ENCODE measurements around the gene KCNH1. TPM values are rescaled to one million over a fixed set of nuclear protein-coding genes. Genes with fewer than 3 reads are reported as not detected.

KCNH1 gene
- total RNA-seq, 1 experiment from 2014 or later: not detected

DNA sequence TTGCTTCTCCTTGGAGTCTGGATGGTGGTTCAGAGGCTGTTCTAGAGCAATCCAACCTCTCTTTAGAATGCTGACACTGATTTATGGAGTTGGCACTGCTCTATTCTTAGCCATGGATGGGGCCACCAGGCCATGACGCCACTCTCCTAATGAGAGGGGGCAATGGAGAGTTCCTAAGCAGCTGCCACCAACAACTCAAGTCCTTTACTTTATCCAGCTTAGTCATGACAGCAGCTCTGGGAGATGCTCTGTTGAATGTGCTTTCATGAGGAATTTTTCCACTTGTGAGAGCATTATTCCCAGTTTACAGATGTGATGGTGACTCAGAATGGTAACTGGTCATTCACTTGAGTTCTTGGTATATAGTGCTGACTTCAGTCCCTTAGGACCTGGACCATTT is 438.9 kb downstream of the KCNH1 start:
- Histone ChIP-seq H3K4me1 (no peaks in the 10 kb centered on the region), H3K4me3 (ENCODE audit: low read depth, low read length) (no peak overlapping the region), H3K9me3 (no peaks in the 10 kb centered on the region), H3K27me3 (replicated peaks; ENCODE audit: control insufficient read depth, insufficient read depth, low read length) (no peaks in the 10 kb centered on the region), H3K36me3 (ENCODE audit: control insufficient read depth, insufficient read depth, low read length) (no peaks in the 10 kb centered on the region)
- CTCF ChIA-PET: no interaction called here
- no peak for TF ChIP-seq CTCF (IDR thresholded peaks at IDR 0.05; ENCODE audit: insufficient read depth in 1 of 2, low read depth in 1 of 2, low read length in 1 of 2, severe bottlenecking in 1 of 2, unreplicated experiment in 1 of 2)
- Mint-ChIP-seq H3K4me3 (ENCODE audit: unreplicated experiment) (no peak overlapping the region), H3K27ac (ENCODE audit: unreplicated experiment) (no peak overlapping the region), H3K36me3 (ENCODE audit: insufficient read depth, unreplicated experiment) (no peaks in the 10 kb centered on the region), H3K9me3 (ENCODE audit: unreplicated experiment) (no peaks in the 10 kb centered on the region), H3K4me1 (ENCODE audit: low read depth, unreplicated experiment) (no peaks in the 10 kb centered on the region), H3K27me3 (ENCODE audit: insufficient read depth, unreplicated experiment) (peaks cover 11% of the 10 kb centered on the region)
- no TSS peak for BruUV-seq (replicated peaks)
- POLR2A ChIA-PET: no interaction called here
- intact Hi-C loops (cut with micrococcal nuclease; ENCODE audit: unreplicated experiment): loop anchor here (10.0 kb wide), 1 partner anchor 110 kb away; no protein-coding TSS in a partner anchor
- DNase-seq: no peak

GRCh38 chr1:210692796-210693195 is 441.2 kb downstream of the KCNH1 start:
- no peaks in the 10 kb centered on the region for H3K36me3 Mint-ChIP-seq (ENCODE audit: insufficient read depth, unreplicated experiment)
- no peak for TF ChIP-seq CTCF (IDR thresholded peaks at IDR 0.05; ENCODE audit: insufficient read depth in 1 of 2, low read depth in 1 of 2, low read length in 1 of 2, severe bottlenecking in 1 of 2, unreplicated experiment in 1 of 2)
- DNase-seq: no peak
- no peak overlapping the region for H3K4me3 ChIP-seq (ENCODE audit: low read depth, low read length)
- POLR2A ChIA-PET: no interaction called here
- BruUV-seq (replicated peaks): no TSS peak
- no peaks in the 10 kb centered on the region for H3K36me3 ChIP-seq (ENCODE audit: control insufficient read depth, insufficient read depth, low read length)
- no peaks in the 10 kb centered on the region for H3K27me3 ChIP-seq (replicated peaks; ENCODE audit: control insufficient read depth, insufficient read depth, low read length)
- H3K9me3 Mint-ChIP-seq (ENCODE audit: unreplicated experiment): no peaks in the 10 kb centered on the region
- H3K4me1 ChIP-seq: no peaks in the 10 kb centered on the region
- CTCF ChIA-PET: no interaction called here
- no peak overlapping the region for H3K4me3 Mint-ChIP-seq (ENCODE audit: unreplicated experiment)
- intact Hi-C loops (cut with micrococcal nuclease; ENCODE audit: unreplicated experiment): loop anchor here (10.0 kb wide), 1 partner anchor 108 kb away; no protein-coding TSS in a partner anchor
- H3K27ac Mint-ChIP-seq (ENCODE audit: unreplicated experiment): no peak overlapping the region
- no peaks in the 10 kb centered on the region for H3K9me3 ChIP-seq
- H3K27me3 Mint-ChIP-seq (ENCODE audit: insufficient read depth, unreplicated experiment): peaks cover 5% of the 10 kb centered on the region
- no peaks in the 10 kb centered on the region for H3K4me1 Mint-ChIP-seq (ENCODE audit: low read depth, unreplicated experiment)

GRCh38 chr1:210691039-210691610 is 442.8 kb downstream of the KCNH1 start:
- Histone ChIP-seq H3K27me3 (replicated peaks; ENCODE audit: control insufficient read depth, insufficient read depth, low read length) (no peaks in the 10 kb centered on the region), H3K4me3 (ENCODE audit: low read depth, low read length) (no peak overlapping the region), H3K36me3 (ENCODE audit: control insufficient read depth, insufficient read depth, low read length) (no peaks in the 10 kb centered on the region), H3K9me3 (no peaks in the 10 kb centered on the region), H3K4me1 (no peaks in the 10 kb centered on the region)
- DNase-seq: no peak
- H3K4me1 Mint-ChIP-seq (ENCODE audit: low read depth, unreplicated experiment): no peaks in the 10 kb centered on the region
- no peaks in the 10 kb centered on the region for H3K36me3 Mint-ChIP-seq (ENCODE audit: insufficient read depth, unreplicated experiment)
- no peak overlapping the region for H3K4me3 Mint-ChIP-seq (ENCODE audit: unreplicated experiment)
- H3K27me3 Mint-ChIP-seq (ENCODE audit: insufficient read depth, unreplicated experiment): peaks cover 5% of the 10 kb centered on the region
- no peak overlapping the region for H3K27ac Mint-ChIP-seq (ENCODE audit: unreplicated experiment)
- CTCF ChIA-PET: no interaction called here
- no TSS peak for BruUV-seq (replicated peaks)
- intact Hi-C loops (cut with micrococcal nuclease; ENCODE audit: unreplicated experiment): loop anchor here (10.0 kb wide), 1 partner anchor 106 kb away; no protein-coding TSS in a partner anchor
- POLR2A ChIA-PET: no interaction called here
- no peaks in the 10 kb centered on the region for H3K9me3 Mint-ChIP-seq (ENCODE audit: unreplicated experiment)
- no peak for TF ChIP-seq CTCF (IDR thresholded peaks at IDR 0.05; ENCODE audit: insufficient read depth in 1 of 2, low read depth in 1 of 2, low read length in 1 of 2, severe bottlenecking in 1 of 2, unreplicated experiment in 1 of 2)
